Fibroblast of pulmonary artery (primary cell): Measurements from ENCODE around the gene CST8.

Experiments used
- DNase-seq: peaks from one replicate; pipeline ENCODE4 v3.0.0-alpha.2; 2010; ENCODE audit warnings: low read depth
- H3K4me3 ChIP-seq: replicated peaks from 2 replicates; pipeline ENCODE4 v1.5.1; 2011; ENCODE audit warnings: low read depth, mild to moderate bottlenecking, control low read depth, low read length, moderate library complexity
- TF ChIP-seq, protein P1 (sequence below): IDR thresholded peaks from 2 replicates; pipeline ENCODE4 v1.5.1; 2011; ENCODE audit warnings: mild to moderate bottlenecking, control low read depth, low read length, inconsistent platforms; ENCODE audit errors: missing control alignments

CST8 gene

DNA sequence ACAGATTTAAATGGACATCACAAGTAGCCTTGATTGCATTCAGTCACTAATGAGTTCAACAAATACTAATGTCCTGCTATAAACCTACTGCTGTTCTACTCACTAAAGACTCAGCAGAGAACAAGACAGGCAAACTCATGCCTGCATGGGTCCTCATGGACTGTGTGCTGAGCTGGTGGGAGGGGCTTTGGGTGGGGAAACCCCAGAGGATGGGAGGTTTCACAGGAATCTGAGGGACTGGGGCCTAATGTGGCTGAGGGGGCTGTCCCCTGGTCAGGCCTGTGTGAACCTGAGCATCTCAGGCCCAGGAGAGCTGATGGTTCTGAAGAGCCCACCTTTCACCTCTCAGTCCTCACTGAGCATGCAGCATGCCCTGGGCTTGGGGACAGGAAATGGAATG is 1.4 kb downstream of the CST8 start:
- DNase-seq, result no peak
- no peak overlapping the region for H3K4me3 ChIP-seq
- TF ChIP-seq, protein P1, sequence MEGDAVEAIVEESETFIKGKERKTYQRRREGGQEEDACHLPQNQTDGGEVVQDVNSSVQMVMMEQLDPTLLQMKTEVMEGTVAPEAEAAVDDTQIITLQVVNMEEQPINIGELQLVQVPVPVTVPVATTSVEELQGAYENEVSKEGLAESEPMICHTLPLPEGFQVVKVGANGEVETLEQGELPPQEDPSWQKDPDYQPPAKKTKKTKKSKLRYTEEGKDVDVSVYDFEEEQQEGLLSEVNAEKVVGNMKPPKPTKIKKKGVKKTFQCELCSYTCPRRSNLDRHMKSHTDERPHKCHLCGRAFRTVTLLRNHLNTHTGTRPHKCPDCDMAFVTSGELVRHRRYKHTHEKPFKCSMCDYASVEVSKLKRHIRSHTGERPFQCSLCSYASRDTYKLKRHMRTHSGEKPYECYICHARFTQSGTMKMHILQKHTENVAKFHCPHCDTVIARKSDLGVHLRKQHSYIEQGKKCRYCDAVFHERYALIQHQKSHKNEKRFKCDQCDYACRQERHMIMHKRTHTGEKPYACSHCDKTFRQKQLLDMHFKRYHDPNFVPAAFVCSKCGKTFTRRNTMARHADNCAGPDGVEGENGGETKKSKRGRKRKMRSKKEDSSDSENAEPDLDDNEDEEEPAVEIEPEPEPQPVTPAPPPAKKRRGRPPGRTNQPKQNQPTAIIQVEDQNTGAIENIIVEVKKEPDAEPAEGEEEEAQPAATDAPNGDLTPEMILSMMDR, result no peak

DNA sequence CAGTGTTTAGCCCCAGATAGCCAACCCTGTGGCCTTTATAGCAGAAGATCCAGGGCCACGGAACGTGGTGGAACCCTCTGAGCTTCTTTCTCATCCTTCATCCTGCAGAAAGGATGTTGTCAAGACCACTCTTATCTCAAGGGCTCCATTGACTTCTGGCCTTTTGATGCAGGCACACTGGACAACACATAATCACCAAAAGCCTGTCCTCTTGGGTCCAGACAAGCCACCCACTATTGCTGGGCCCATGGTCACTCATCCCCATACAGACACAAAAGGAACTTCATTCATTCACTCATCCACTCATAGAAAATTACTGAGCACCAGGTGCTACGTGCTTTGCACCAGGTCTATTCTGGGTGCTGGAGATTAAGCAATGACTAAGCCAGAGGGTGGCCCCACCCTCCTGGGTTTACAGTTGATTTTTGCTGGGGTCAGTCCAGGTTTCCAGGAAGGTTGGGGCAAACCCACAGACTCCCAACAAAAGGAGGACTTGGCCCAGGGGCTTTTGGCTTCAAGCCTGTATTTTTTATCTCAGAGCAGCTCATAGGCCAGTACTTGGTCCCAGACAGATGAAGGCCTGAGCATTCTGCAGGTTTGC is 2.4 kb downstream of the CST8 start:
- no peak overlapping the region for H3K4me3 ChIP-seq
- no peak for DNase-seq
- TF ChIP-seq, protein P1, result no peak

DNA sequence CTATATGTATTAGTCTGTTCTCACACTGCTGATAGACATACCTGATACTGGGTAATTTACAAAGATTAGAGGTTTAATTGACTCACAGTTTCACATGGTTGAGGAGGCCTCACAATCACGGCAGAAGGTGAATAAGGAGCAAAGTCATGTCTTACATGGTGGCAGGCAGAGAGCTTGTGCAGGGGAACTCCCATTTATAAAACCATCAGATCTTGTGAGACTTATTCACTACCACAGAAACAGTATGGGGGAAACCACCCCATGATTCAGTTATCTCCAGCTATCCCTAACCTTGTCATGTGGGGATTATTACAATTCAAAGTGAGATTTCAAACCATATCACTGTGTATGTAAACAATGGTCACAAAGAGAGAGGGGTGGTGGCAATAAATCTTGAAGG is 6.6 kb downstream of the CST8 start:
- H3K4me3 ChIP-seq, result no peak overlapping the region
- no peak for DNase-seq
- TF ChIP-seq, protein P1, result no peak

DNA sequence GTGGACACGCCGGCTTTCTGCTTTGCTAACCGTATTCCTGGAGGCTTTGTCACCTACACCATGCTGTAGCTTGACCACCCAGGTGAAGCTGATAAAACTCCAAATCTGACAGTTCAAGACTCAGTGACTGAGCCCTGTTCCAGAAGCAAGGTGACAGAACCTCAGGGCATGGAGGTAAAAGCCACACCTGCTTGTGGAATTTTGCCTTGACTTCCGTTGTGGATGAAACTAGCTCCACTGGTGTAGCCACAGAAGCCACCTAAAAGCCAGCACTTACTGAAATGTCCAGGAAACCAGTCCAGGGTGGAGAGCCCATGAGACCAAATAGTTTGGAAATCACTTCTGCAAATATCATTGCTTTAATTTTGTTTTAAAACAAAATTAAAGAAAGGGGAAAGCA is 11.0 kb downstream of the CST8 start:
- TF ChIP-seq, protein P1, result no peak
- no peak overlapping the region for H3K4me3 ChIP-seq
- DNase-seq, result no peak

DNA sequence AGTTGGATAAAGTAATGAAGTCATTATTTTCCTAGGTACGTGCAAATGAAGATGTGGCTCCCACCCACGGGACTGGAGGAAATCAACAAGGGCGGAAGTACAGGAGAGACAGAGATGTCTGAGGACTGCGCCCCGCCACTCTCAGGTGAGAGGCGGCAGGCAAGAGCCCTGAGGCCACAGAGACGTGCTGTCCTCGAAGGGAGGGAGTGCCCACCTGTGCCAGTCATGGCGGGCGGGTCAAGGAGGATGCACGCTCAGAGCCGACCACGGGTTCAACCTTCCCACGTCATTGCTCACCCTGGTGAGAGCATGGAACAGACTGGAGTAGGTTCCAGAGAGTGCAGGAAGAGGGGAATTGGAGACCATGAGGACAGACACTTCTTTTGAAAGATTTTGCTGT is 12.7 kb downstream of the CST8 start:
- no peak for DNase-seq
- no peak overlapping the region for H3K4me3 ChIP-seq
- TF ChIP-seq, protein P1, result no peak

DNA sequence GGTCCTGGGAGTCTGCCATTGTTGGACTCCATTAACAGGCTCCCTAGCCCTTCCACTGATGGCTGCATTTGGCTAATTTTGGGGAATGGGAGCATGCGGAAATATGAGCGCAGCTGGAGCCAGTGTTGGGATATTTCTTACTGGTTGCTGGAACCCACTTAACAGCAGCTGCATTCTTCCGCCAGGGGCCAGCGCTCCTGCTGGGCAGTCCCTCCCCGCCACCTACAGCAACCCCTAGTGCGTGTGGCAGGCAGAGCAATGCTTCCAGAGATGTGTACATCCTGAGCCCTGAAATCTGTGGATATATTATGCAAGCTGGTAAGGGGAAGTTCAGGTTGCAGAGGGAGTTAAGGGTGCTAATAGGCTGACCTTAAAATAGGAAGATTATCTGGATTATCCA is 16.4 kb downstream of the CST8 start:
- TF ChIP-seq, protein P1, result no peak
- H3K4me3 ChIP-seq, result no peak overlapping the region
- no peak for DNase-seq
